ENCODE results near the gene CAMK4. TPM values are rescaled to one million over a fixed set of nuclear protein-coding genes. Genes with fewer than 3 reads are reported as not detected.

Gene CAMK4
- total and polyA plus RNA-seq, 2 donors (not counting 3 experiments of a cell fraction or from before 2014, with no cell fraction given): 2.2 to 5.4 TPM

DNA sequence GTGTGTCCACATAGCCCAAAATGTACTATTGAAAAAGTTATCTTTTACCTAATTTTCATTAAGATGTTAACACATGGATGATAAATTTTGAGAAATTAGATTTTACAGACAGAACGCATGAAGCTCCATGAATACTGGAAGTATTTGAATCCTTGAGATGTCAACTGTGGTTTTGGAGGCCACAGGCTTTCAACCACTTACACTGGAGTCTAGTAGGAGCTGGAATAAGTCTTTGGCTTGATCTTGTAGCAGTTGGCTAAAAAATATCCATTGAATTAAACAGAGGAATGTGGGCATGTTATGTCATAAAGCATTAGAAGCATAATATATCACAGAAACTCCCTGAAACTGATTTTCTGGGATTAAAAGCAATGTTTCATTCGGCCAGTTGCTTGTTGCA lies 52.9 kb downstream of the CAMK4 start:
- no TSS peak for BruUV-seq (replicated peaks)
- ChIA-PET CTCF (interaction anchor here (1.2 to 5.1 kb wide), 3 partner anchors 114 to 520 kb away, joined by 3 to 62 read pairs (median 16); no protein-coding TSS in a partner anchor), POLR2A (no interaction called here)
- Histone ChIP-seq H2AFZ (ENCODE audit: low read depth, low read length) (no peak overlapping the region), H3K79me2 (ENCODE audit: control insufficient read depth, insufficient read depth, low read length) (no peaks in the 10 kb centered on the region), H3K4me2 (ENCODE audit: insufficient read depth, low read length) (no peak overlapping the region), H3K27ac (ENCODE audit: insufficient read depth, low read depth, low read length) (no peak overlapping the region), H3K9me3 (replicated peaks; ENCODE audit: control insufficient read depth, insufficient read depth, low read length) (no peaks in the 10 kb centered on the region), H4K20me1 (replicated peaks; ENCODE audit: control insufficient read depth, extremely low read depth, insufficient read depth, low read length) (no peaks in the 10 kb centered on the region), H3K9me1 (replicated peaks; ENCODE audit: control insufficient read depth, extremely low read depth, insufficient read depth, low read length) (no peaks in the 10 kb centered on the region), H3K9ac (replicated peaks; ENCODE audit: extremely low read depth, insufficient read depth, low read length) (no peak overlapping the region), H3K4me1 (ENCODE audit: control insufficient read depth, extremely low read depth, insufficient read depth, low read length) (no peaks in the 10 kb centered on the region), H3K27me3 (ENCODE audit: control insufficient read depth in 2 of 2, insufficient read depth in 2 of 2, low read length in 2 of 2) (no peaks in the 10 kb centered on the region), H3K36me3 (ENCODE audit: control insufficient read depth in 2 of 2, extremely low read depth in 1 of 2, insufficient read depth in 2 of 2, low read length in 2 of 2) (no peaks in the 10 kb centered on the region), H3K4me3 (replicated peaks in 1 of 3; ENCODE audit: insufficient read depth in 1 of 3, low read depth in 1 of 3, low read length in 3 of 3) (no peak overlapping the region)
- FAIRE-seq: no peak
- intact Hi-C loops (cut with micrococcal nuclease): no loop called here
- dilution Hi-C loops (cut with MboI; ENCODE audit: extremely low pct_ligation_motif_present, low sequenced_read_pairs): no loop called here
- no peak for TF ChIP-seq POLR2AphosphoS5 (IDR thresholded peaks at IDR 0.05; ENCODE audit: insufficient read depth, low read depth, low read length)
- TF ChIP-seq, protein P1, sequence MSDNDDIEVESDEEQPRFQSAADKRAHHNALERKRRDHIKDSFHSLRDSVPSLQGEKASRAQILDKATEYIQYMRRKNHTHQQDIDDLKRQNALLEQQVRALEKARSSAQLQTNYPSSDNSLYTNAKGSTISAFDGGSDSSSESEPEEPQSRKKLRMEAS (IDR thresholded peaks at IDR 0.05; ENCODE audit: insufficient read depth, insufficient read length): no peak
- TF ChIP-seq, protein P2, sequence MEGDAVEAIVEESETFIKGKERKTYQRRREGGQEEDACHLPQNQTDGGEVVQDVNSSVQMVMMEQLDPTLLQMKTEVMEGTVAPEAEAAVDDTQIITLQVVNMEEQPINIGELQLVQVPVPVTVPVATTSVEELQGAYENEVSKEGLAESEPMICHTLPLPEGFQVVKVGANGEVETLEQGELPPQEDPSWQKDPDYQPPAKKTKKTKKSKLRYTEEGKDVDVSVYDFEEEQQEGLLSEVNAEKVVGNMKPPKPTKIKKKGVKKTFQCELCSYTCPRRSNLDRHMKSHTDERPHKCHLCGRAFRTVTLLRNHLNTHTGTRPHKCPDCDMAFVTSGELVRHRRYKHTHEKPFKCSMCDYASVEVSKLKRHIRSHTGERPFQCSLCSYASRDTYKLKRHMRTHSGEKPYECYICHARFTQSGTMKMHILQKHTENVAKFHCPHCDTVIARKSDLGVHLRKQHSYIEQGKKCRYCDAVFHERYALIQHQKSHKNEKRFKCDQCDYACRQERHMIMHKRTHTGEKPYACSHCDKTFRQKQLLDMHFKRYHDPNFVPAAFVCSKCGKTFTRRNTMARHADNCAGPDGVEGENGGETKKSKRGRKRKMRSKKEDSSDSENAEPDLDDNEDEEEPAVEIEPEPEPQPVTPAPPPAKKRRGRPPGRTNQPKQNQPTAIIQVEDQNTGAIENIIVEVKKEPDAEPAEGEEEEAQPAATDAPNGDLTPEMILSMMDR (IDR thresholded peaks at IDR 0.05; ENCODE audit: extremely low read depth in 1 of 2, insufficient read depth in 1 of 2, low read depth in 1 of 2, low read length in 2 of 2): no peak
- TF ChIP-seq JUN (IDR thresholded peaks at IDR 0.05; ENCODE audit: borderline replicate concordance, insufficient read depth, insufficient read length, low read depth): no peak
- no peak for TF ChIP-seq POLR2A (IDR thresholded peaks at IDR 0.05; ENCODE audit: low read depth, low read length)
- TF ChIP-seq GATA2 (IDR thresholded peaks at IDR 0.05; ENCODE audit: insufficient read depth, insufficient read length, low read depth, low read length): no peak
- no peak for TF ChIP-seq EZH2 (IDR thresholded peaks at IDR 0.05; ENCODE audit: borderline replicate concordance, low read depth, low read length, severe bottlenecking)
- no peak for TF ChIP-seq FOS (IDR thresholded peaks at IDR 0.05; ENCODE audit: borderline replicate concordance, insufficient read depth, low read length)
- TF ChIP-seq MYC (IDR thresholded peaks at IDR 0.05; ENCODE audit: low read depth, low read length): no peak
- no peak for DNase-seq (ENCODE audit: low read depth, low spot score)
